Measurements from ENCODE around the gene KLF9. TPM values are rescaled to one million over a fixed set of nuclear protein-coding genes. Genes with fewer than 3 reads are reported as not detected.

KLF9 gene
- total and polyA plus RNA-seq, 9 of the 15 experiments (the other 6 are each of a cell fraction or from before 2014, with no cell fraction given) = 3.3 to 11.9 (median 6.9) TPM

DNA sequence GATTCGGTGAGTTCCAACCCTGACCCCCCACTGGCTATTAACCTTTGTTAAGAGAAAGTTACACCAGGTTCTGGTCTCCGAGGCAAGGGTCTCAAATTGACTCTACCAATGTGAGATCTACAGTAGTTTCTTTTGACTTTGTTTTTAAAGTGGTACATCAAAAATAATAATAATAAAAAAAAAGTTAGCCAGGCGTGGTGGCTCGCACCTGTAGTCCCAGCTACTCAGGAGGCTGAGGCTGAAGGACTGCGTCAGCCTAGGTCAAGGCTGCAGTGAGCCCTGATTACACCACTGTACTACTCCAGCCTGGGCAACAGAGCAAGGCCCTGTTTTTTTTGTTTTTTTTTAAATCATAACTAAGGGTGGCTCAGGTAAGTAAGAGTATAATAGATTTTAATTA is 1.0 kb upstream of the KLF9 start:
- DNase-seq (ENCODE audit: extremely low read depth in 1 of 4, low spot score in 3 of 4) = no peak
- no peak overlapping the region for H3K27ac ChIP-seq (ENCODE audit: extremely low read depth, low read depth, low read length)
- H2AFZ ChIP-seq (ENCODE audit: low read depth, low read length) = no peak overlapping the region
- no peaks in the 10 kb centered on the region for H3K27me3 ChIP-seq (ENCODE audit: control insufficient read depth in 2 of 2, insufficient read depth in 2 of 2, low read length in 2 of 2)
- no peak overlapping the region for H3K4me2 ChIP-seq (ENCODE audit: insufficient read depth, low read length)
- ChIA-PET POLR2A (no interaction called here), CTCF (ENCODE audit: low intra/inter-chr PET ratio) (no interaction called here)
- H3K9me1 ChIP-seq (ENCODE audit: control insufficient read depth, insufficient read depth, low read length) = no peaks in the 10 kb centered on the region
- H3K4me1 ChIP-seq (replicated peaks in 1 of 2; ENCODE audit: control insufficient read depth in 2 of 2, insufficient read depth in 2 of 2, low read length in 2 of 2) = peaks cover 8 to 34% of the 10 kb centered on the region in 2 experiments; a peak in 3 of 5 replicates
- no peaks in the 10 kb centered on the region for H3K9me3 ChIP-seq (replicated peaks; ENCODE audit: control insufficient read depth, insufficient read depth, low read depth, low read length)
- intact Hi-C loops (cut with micrococcal nuclease) (loop anchor here (5.0 kb wide), 2 partner anchors 158 to 187 kb away; partner anchors contain the start of gene SMC5), in situ Hi-C loops (cut with MboI) (no loop called here)
- no TSS peak for BruUV-seq (replicated peaks)
- H3K4me3 ChIP-seq = no peak overlapping the region
- no peak for ATAC-seq
- FAIRE-seq = no peak
- H4K20me1 ChIP-seq (replicated peaks; ENCODE audit: control insufficient read depth, insufficient read depth, low read length) = no peaks in the 10 kb centered on the region
- H3K79me2 ChIP-seq (ENCODE audit: control insufficient read depth, insufficient read depth, low read length) = peaks cover 28% of the 10 kb centered on the region
- no peak for TF ChIP-seq FOXJ2 (tag; IDR thresholded peaks at IDR 0.05)
- TF ChIP-seq ZNF696 (CRISPR knock-in tag; conservative IDR thresholded peaks at IDR 0.05) = no peak
- TF ChIP-seq ZNF444 (CRISPR knock-in tag; IDR thresholded peaks at IDR 0.05) = no peak
- 77% methylated on average over 5 of the region's 5 CpGs for WGBS (ENCODE audit: insufficient coverage, low coverage, missing lambda C conversion rate)
- no peak overlapping the region for H3K9ac ChIP-seq (ENCODE audit: insufficient read depth in 1 of 2, low read depth in 2 of 2, low read length in 2 of 2)
- no peaks in the 10 kb centered on the region for H3K36me3 ChIP-seq (ENCODE audit: control insufficient read depth, insufficient read depth, low read length)

DNA sequence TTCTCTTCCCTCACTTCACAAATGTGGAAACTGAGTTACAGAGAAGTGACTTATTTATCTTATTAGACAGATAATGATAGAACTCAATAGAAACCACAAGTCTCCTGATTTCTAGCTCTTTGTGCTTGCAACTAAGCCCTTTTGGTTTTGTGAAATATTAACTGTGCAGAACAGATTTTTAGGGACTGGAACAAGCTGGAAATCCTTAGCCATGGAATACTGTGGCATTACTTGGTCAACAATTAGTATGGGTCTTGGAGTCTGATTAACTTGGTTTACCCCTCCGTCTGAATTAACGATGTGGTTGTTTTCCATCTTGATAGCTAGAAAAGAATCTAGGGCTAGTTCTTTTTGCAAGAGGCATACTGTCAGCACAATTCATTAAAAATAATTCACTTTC is 584 bp upstream of the KLF9 start:
- intact Hi-C loops (cut with micrococcal nuclease) = loop anchor here (5.0 kb wide), 2 partner anchors 158 to 187 kb away; partner anchors contain the start of gene SMC5
- H3K9me1 ChIP-seq (ENCODE audit: control insufficient read depth, insufficient read depth, low read length) = no peaks in the 10 kb centered on the region
- CTCF ChIA-PET (ENCODE audit: low intra/inter-chr PET ratio) = no interaction called here
- WGBS (ENCODE audit: insufficient coverage, low coverage, missing lambda C conversion rate) = 29% methylated on average over 2 of the region's 2 CpGs
- H3K9ac ChIP-seq (ENCODE audit: insufficient read depth in 1 of 2, low read depth in 2 of 2, low read length in 2 of 2) = peak overlapping the region in 1 of 2 experiments; percentile 87; a peak in 2 of 4 replicates
- no peak overlapping the region for H3K4me3 ChIP-seq
- POLR2A ChIA-PET = interaction anchor here (0.9 to 1.5 kb wide), 2 partner anchors 9 to 11 kb away, joined by 3 to 5 read pairs; no protein-coding TSS in a partner anchor
- no peaks in the 10 kb centered on the region for H3K36me3 ChIP-seq (ENCODE audit: control insufficient read depth, insufficient read depth, low read length)
- no TSS peak for BruUV-seq (replicated peaks)
- H4K20me1 ChIP-seq (replicated peaks; ENCODE audit: control insufficient read depth, insufficient read depth, low read length) = no peaks in the 10 kb centered on the region; the same call in 1 of the 2 replicates
- no peaks in the 10 kb centered on the region for H3K27me3 ChIP-seq (ENCODE audit: control insufficient read depth in 2 of 2, insufficient read depth in 2 of 2, low read length in 2 of 2)
- no peak for ATAC-seq
- no peak for FAIRE-seq
- in situ Hi-C loops (cut with MboI) = no loop called here
- peak overlapping the region; percentile 95; the same call in 1 of the 2 replicates for H3K4me2 ChIP-seq (ENCODE audit: insufficient read depth, low read length)
- H3K4me1 ChIP-seq (replicated peaks in 1 of 2; ENCODE audit: control insufficient read depth in 2 of 2, insufficient read depth in 2 of 2, low read length in 2 of 2) = peaks cover 13 to 31% of the 10 kb centered on the region in 2 experiments; a peak in 4 of 5 replicates
- DNase-seq (ENCODE audit: extremely low read depth in 1 of 4, low spot score in 3 of 4) = no peak
- peak overlapping the region; percentile 88; the same call in 1 of the 2 replicates for H2AFZ ChIP-seq (ENCODE audit: low read depth, low read length)
- H3K79me2 ChIP-seq (ENCODE audit: control insufficient read depth, insufficient read depth, low read length) = peaks cover 33% of the 10 kb centered on the region
- no peak for TF ChIP-seq SNRNP70 (optimal IDR thresholded peaks at IDR 0.05; ENCODE audit: low read depth, low read length)
- no peaks in the 10 kb centered on the region for H3K9me3 ChIP-seq (replicated peaks; ENCODE audit: control insufficient read depth, insufficient read depth, low read depth, low read length)
- H3K27ac ChIP-seq (ENCODE audit: extremely low read depth, low read depth, low read length) = peak overlapping the region; percentile 99; the same call in 1 of the 3 replicates
